Measurements from ENCODE around the gene RABL6.
A peak's percentile ranks its signal among the peaks of the same experiment; 100 is the strongest.
"Not testable (repeated sequence)": the region's sequence is repeated elsewhere in the genome, so short reads cannot be mapped to it uniquely, and the experiment has no call there.

The RABL6 gene

GRCh38 chr9:136774416-136775045 is 33.2 kb upstream of the RABL6 start:
- DNase-seq (ENCODE audit: extremely low read depth in 1 of 2, low read depth in 1 of 2): no peak

- no peak for DNase-seq (ENCODE audit: extremely low read depth in 1 of 2, low read depth in 1 of 2)
Measured at GRCh38 chr9:136775191-136775590, 32.6 kb upstream of the RABL6 start.

- no peak for DNase-seq (ENCODE audit: extremely low read depth in 1 of 2, low read depth in 1 of 2)
Measured at GRCh38 chr9:136776947-136777346, 30.8 kb upstream of the RABL6 start.

- no peak for DNase-seq (ENCODE audit: extremely low read depth in 1 of 2, low read depth in 1 of 2)
Measured at GRCh38 chr9:136777359-136777758, 30.4 kb upstream of the RABL6 start.

GRCh38 chr9:136779808-136780207 is 27.9 kb upstream of the RABL6 start:
- DNase-seq (ENCODE audit: extremely low read depth in 1 of 2, low read depth in 1 of 2): no peak

- no peak for DNase-seq (ENCODE audit: extremely low read depth in 1 of 2, low read depth in 1 of 2)
Measured at GRCh38 chr9:136782452-136782851, 25.3 kb upstream of the RABL6 start.

- DNase-seq (ENCODE audit: extremely low read depth in 1 of 2, low read depth in 1 of 2): no peak
Measured at GRCh38 chr9:136784249-136784996, 23.3 kb upstream of the RABL6 start.

- DNase-seq (ENCODE audit: extremely low read depth in 1 of 2, low read depth in 1 of 2): no peak
Measured at GRCh38 chr9:136784997-136785361, 22.8 kb upstream of the RABL6 start.

- DNase-seq (ENCODE audit: extremely low read depth in 1 of 2, low read depth in 1 of 2): not testable (repeated sequence)
Measured at GRCh38 chr9:136785565-136786355, 22.0 kb upstream of the RABL6 start.

- DNase-seq (ENCODE audit: extremely low read depth in 1 of 2, low read depth in 1 of 2): no peak
Measured at GRCh38 chr9:136786451-136786850, 21.3 kb upstream of the RABL6 start.

- not testable (repeated sequence) for DNase-seq (ENCODE audit: extremely low read depth in 1 of 2, low read depth in 1 of 2)
Measured at GRCh38 chr9:136786983-136787382, 20.8 kb upstream of the RABL6 start.

GRCh38 chr9:136787690-136788400 is 19.9 kb upstream of the RABL6 start:
- peak in 1 of 2 donors; percentile 45 for DNase-seq (ENCODE audit: extremely low read depth in 1 of 2, low read depth in 1 of 2)

GRCh38 chr9:136788644-136789522 is 18.9 kb upstream of the RABL6 start:
- not testable (repeated sequence) for DNase-seq (ENCODE audit: extremely low read depth in 1 of 2, low read depth in 1 of 2)

- DNase-seq (ENCODE audit: extremely low read depth in 1 of 2, low read depth in 1 of 2): no peak
Measured at GRCh38 chr9:136789523-136789937, 18.2 kb upstream of the RABL6 start.

- DNase-seq (ENCODE audit: extremely low read depth in 1 of 2, low read depth in 1 of 2): peak; percentile 99 to 100
Measured at GRCh38 chr9:136790640-136791515, 16.9 kb upstream of the RABL6 start, which contains the start of gene TMEM141. TMEM141 (plus strand) TSS chr9:136791344; CDS start chr9:136791371, 27 bp downstream.

GRCh38 chr9:136791516-136792276 is 16.1 kb upstream of the RABL6 start:
- DNase-seq (ENCODE audit: extremely low read depth in 1 of 2, low read depth in 1 of 2): peak in 1 of 2 donors; percentile 42

- no peak for DNase-seq (ENCODE audit: extremely low read depth in 1 of 2, low read depth in 1 of 2)
Measured at GRCh38 chr9:136792321-136793085, 15.2 kb upstream of the RABL6 start.
